Endothelial cell of umbilical vein (primary cell): ENCODE data around the gene OR6K3. TPM values are rescaled to one million over a fixed set of nuclear protein-coding genes. Genes with fewer than 3 reads are reported as not detected.

Experiments
- BruUV-seq: library from RNA; stranded (reverse); fragments of 400-500 nt; replicated peaks from 2 replicates; lab custom pipeline; 2021; lab: Mats Ljungman, UMichigan
- CTCF ChIA-PET: fragments of 300-600, 350-600 bp; sonication (Branson Sonifier 250); formaldehyde crosslinking; loops from one replicate; lab custom pipeline; 2021; ENCODE audit warnings: antibody characterized with exemption, inconsistent platforms; lab: Charles Lee
- POLR2A ChIA-PET: fragments of 300-600, 350-600 bp; sonication (Branson Sonifier 250); formaldehyde crosslinking; loops from one replicate; lab custom pipeline; 2021; ENCODE audit warnings: antibody characterized with exemption, inconsistent platforms; lab: Charles Lee
- DNase-seq: peaks from one replicate; pipeline ENCODE4 v3.0.0-alpha.2; 2011; ENCODE audit warnings: low read depth, low spot score
- FAIRE-seq: peaks from 2 replicates; lab custom pipeline; 2011; peaks lifted over from hg19 to GRCh38; lab: Jason Lieb, UNC
- H2AFZ ChIP-seq: 2 replicates; pipeline ENCODE4 v1.6.0; 2012; ENCODE audit warnings: low read depth, low read length, control low read depth, inconsistent platforms
- H3K27ac ChIP-seq: 2 replicates; pipeline ENCODE4 v1.5.1; 2011; ENCODE audit warnings: low read depth, mild to moderate bottlenecking, control low read depth, low read length, moderate library complexity; ENCODE audit not compliant: insufficient read depth
- H3K27me3 ChIP-seq, 2 experiments: 2 replicates each; pipeline versions ENCODE4 v1.6.0 to v1.6.1; 2011; ENCODE audit warnings: low read length in 2 of 2, mixed read lengths in 1 of 2; ENCODE audit not compliant: control insufficient read depth in 2 of 2, insufficient read depth in 2 of 2
- H3K36me3 ChIP-seq, 2 experiments: 2 replicates in 1 of 2; 3 replicates in 1 of 2; pipeline ENCODE4 v1.5.1; 2011; ENCODE audit warnings: low read length in 2 of 2, mild to moderate bottlenecking in 1 of 2, moderate library complexity in 1 of 2; ENCODE audit not compliant: control insufficient read depth in 2 of 2, insufficient read depth in 2 of 2; ENCODE audit errors: extremely low read depth in 1 of 2
- H3K4me1 ChIP-seq: 3 replicates; pipeline ENCODE4 v1.5.1; 2011; ENCODE audit warnings: mild to moderate bottlenecking, low read length; ENCODE audit not compliant: control insufficient read depth, insufficient read depth; ENCODE audit errors: extremely low read depth
- H3K4me2 ChIP-seq: 2 replicates; pipeline ENCODE4 v1.6.1; 2011; ENCODE audit warnings: low read length, control low read depth, mixed read lengths; ENCODE audit not compliant: insufficient read depth
- H3K4me3 ChIP-seq, 3 experiments: fragments of 200-600 bp in 1 of 3; sonication (generic), shearing (Covaris generic) in 1 of 3; replicated peaks in 1 of 3; 2 replicates each; pipeline ENCODE4 v1.5.1; 2011 to 2016; ENCODE audit warnings: control low read depth in 3 of 3, low read length in 3 of 3, mild to moderate bottlenecking in 2 of 3, inconsistent platforms in 1 of 3, low read depth in 1 of 3, moderate library complexity in 1 of 3; ENCODE audit not compliant: insufficient read depth in 1 of 3
- H3K79me2 ChIP-seq: 2 replicates; pipeline ENCODE4 v1.6.0; 2012; ENCODE audit warnings: low read length, inconsistent platforms; ENCODE audit not compliant: control insufficient read depth, insufficient read depth
- H3K9ac ChIP-seq: replicated peaks from 2 replicates; pipeline ENCODE3; 2011; ENCODE audit warnings: low read length, control low read depth; ENCODE audit not compliant: insufficient read depth; ENCODE audit errors: extremely low read depth
- H3K9me1 ChIP-seq: replicated peaks from 3 replicates; pipeline ENCODE4 v1.6.0; 2011; ENCODE audit warnings: mild to moderate bottlenecking, low read length; ENCODE audit not compliant: control insufficient read depth, insufficient read depth; ENCODE audit errors: extremely low read depth
- H3K9me3 ChIP-seq: replicated peaks from 2 replicates; pipeline ENCODE4 v1.5.1; 2012; ENCODE audit warnings: low read length, inconsistent platforms; ENCODE audit not compliant: control insufficient read depth, insufficient read depth
- H4K20me1 ChIP-seq: replicated peaks from 2 replicates; pipeline ENCODE3; 2011; ENCODE audit warnings: mild to moderate bottlenecking, low read length; ENCODE audit not compliant: control insufficient read depth, insufficient read depth; ENCODE audit errors: extremely low read depth
- CTCF ChIP-seq, 2 donors: IDR thresholded peaks; 1 replicate in 1 of 2; 2 replicates in 1 of 2; pipeline ENCODE4 v1.5.1; 2011; ENCODE audit warnings: low read length in 2 of 2, mild to moderate bottlenecking in 2 of 2, moderate library complexity in 2 of 2, control low read depth in 1 of 2, inconsistent platforms in 1 of 2, low read depth in 1 of 2; ENCODE audit not compliant: insufficient read depth in 1 of 2; ENCODE audit errors: extremely low read depth in 1 of 2
- EZH2 ChIP-seq: IDR thresholded peaks from 2 replicates; pipeline ENCODE4 v1.6.1; 2012; ENCODE audit warnings: borderline replicate concordance, low read depth, mild to moderate bottlenecking, moderate library complexity, low read length, inconsistent platforms; ENCODE audit not compliant: severe bottlenecking
- FOS ChIP-seq: IDR thresholded peaks from 2 replicates; pipeline ENCODE4 v1.6.1; 2011; ENCODE audit warnings: mild to moderate bottlenecking, low read length, moderate library complexity, borderline replicate concordance; ENCODE audit not compliant: insufficient read depth
- GATA2 ChIP-seq: IDR thresholded peaks from 2 replicates; pipeline ENCODE4 v1.7.0; 2011; ENCODE audit warnings: low read depth, mild to moderate bottlenecking, moderate library complexity, mixed read lengths, low read length; ENCODE audit not compliant: insufficient read length, insufficient read depth
- JUN ChIP-seq: IDR thresholded peaks from 2 replicates; pipeline ENCODE4 v1.6.1; 2011; ENCODE audit warnings: borderline replicate concordance, low read depth; ENCODE audit not compliant: insufficient read length, insufficient read depth
- MAX ChIP-seq: IDR thresholded peaks from 2 replicates; pipeline ENCODE4 v1.6.1; 2011; ENCODE audit not compliant: insufficient read depth, insufficient read length
- MYC ChIP-seq: IDR thresholded peaks from one replicate; pipeline ENCODE4 v1.6.1; 2011; ENCODE audit warnings: mild to moderate bottlenecking, low read depth, low read length
- POLR2A ChIP-seq: IDR thresholded peaks from 2 replicates; pipeline ENCODE4 v1.6.1; 2012; ENCODE audit warnings: low read depth, mild to moderate bottlenecking, control low read depth, low read length
- POLR2AphosphoS5 ChIP-seq: IDR thresholded peaks from 2 replicates; pipeline ENCODE4 v1.6.1; 2012; ENCODE audit warnings: low read depth, mild to moderate bottlenecking, control low read depth, low read length, moderate library complexity; ENCODE audit not compliant: insufficient read depth
- dilution Hi-C: fragments of 300-500 bp; cut with MboI; formaldehyde crosslinking; loops from one replicate; pipeline ENCODE4 v1.15.0; 2019; ENCODE audit warnings: low sequenced_read_pairs; ENCODE audit not compliant: extremely low pct_ligation_motif_present
- intact Hi-C: fragments of 100-400 bp; cut with micrococcal nuclease; formaldehyde crosslinking; loops from one replicate; pipeline ENCODE4 v1.10.0; 2022
- polyA plus RNA-seq, 4 experiments: library from polyadenylated mRNA; depleted of rRNA in 3 of 4; stranded (reverse) in 3 of 4; unstranded in 1 of 4; fragments of >200 nt; gene quantifications; 2 replicates each; pipeline versions ENCODE4 v1.2.1 to v1.2.3, GENCODE V29; 2011 to 2012; ENCODE audit warnings: missing spikeins in 1 of 4
- total RNA-seq: library from RNA; stranded (reverse); gene quantifications from 2 replicates; pipeline ENCODE4 v1.2.3, GENCODE V29; 2021

OR6K3 gene
- total and polyA plus RNA-seq, 2 donors (not counting 3 experiments of a cell fraction or from before 2014, with no cell fraction given): not detected

- ChIA-PET POLR2A (no interaction called here), CTCF (no interaction called here)
- Histone ChIP-seq H4K20me1 (no peaks in the 10 kb centered on the region), H3K27me3 (no peaks in the 10 kb centered on the region), H3K36me3 (no peaks in the 10 kb centered on the region), H3K4me3 (no peak overlapping the region), H3K4me2 (no peak overlapping the region), H3K27ac (no peak overlapping the region), H3K9ac (no peak overlapping the region), H3K9me1 (no peaks in the 10 kb centered on the region), H3K9me3 (no peaks in the 10 kb centered on the region), H3K4me1 (no peaks in the 10 kb centered on the region), H2AFZ (no peak overlapping the region), H3K79me2 (no peaks in the 10 kb centered on the region)
- DNase-seq: no peak
- intact Hi-C loops (no loop called here), dilution Hi-C loops (no loop called here)
- FAIRE-seq: no peak
- TF ChIP-seq GATA2 (no peak), MYC (no peak), POLR2AphosphoS5 (no peak), MAX (no peak), POLR2A (no peak), JUN (no peak), FOS (no peak), EZH2 (no peak), CTCF (IDR thresholded peaks at IDR 0.05; ENCODE audit: extremely low read depth in 1 of 2, insufficient read depth in 1 of 2, low read depth in 1 of 2, low read length in 2 of 2) (no peak)
- no TSS peak for BruUV-seq
Observed at GRCh38 chr1:158735848-158736247, 15.3 kb upstream of the OR6K3 start.
